Cardiac muscle cell (in vitro differentiated cells and primary cell): ENCODE results near the gene CPXM2. TPM values are rescaled to one million over a fixed set of nuclear protein-coding genes. Genes with fewer than 3 reads are reported as not detected.

Source experiments
- DNase-seq, 2 donors: peaks; one replicate each; pipeline versions ENCODE4 v3.0.0 to v3.0.0-alpha.2; 2010 to 2017; ENCODE audit warnings: low read depth in 1 of 2, low spot score in 1 of 2
- H3K27ac ChIP-seq: fragments of 200-600 bp; sonication (generic); 2 replicates; pipeline ENCODE4 v1.5.1; 2016
- H3K27me3 ChIP-seq: fragments of 200-600 bp; sonication (generic); 2 replicates; pipeline ENCODE4 v1.6.0; 2016; ENCODE audit warnings: control low read depth
- H3K36me3 ChIP-seq: fragments of 200-600 bp; sonication (generic); 2 replicates; pipeline ENCODE4 v1.5.1; 2016; ENCODE audit warnings: control low read depth
- H3K4me1 ChIP-seq: fragments of 200-600 bp; sonication (generic); 2 replicates; pipeline ENCODE4 v1.8.1; 2017; ENCODE audit warnings: low read depth, mild to moderate bottlenecking, mixed run types
- H3K4me3 ChIP-seq: fragments of 200-600 bp; sonication (generic); 2 replicates; pipeline ENCODE4 v1.5.1; 2016; ENCODE audit warnings: mild to moderate bottlenecking
- H3K9me3 ChIP-seq: fragments of 200-600 bp; sonication (generic); 2 replicates; pipeline ENCODE4 v1.5.1; 2017; ENCODE audit warnings: low read depth, mild to moderate bottlenecking, control low read depth
- CTCF ChIP-seq: IDR thresholded peaks from 2 replicates; pipeline ENCODE4 v1.5.1; 2012; ENCODE audit warnings: low read depth, mild to moderate bottlenecking, low read length
- polyA plus RNA-seq: library from polyadenylated mRNA; unstranded; fragments of >200 nt; fragmentation: Nextera tagmentation; extraction: Ambion mirVana; gene quantifications from 2 replicates; pipeline ENCODE4 v1.2.1, GENCODE V29; 2016
- total RNA-seq: library from RNA; depleted of rRNA; stranded (reverse); fragments of >200 nt; gene quantifications from 2 replicates; pipeline ENCODE4 v1.2.3, GENCODE V29; 2016

CPXM2 gene
- total and polyA plus RNA-seq, 2 experiments from 2014 or later = 0.39 to 1.3 TPM

GRCh38 chr10:123726381-123726780 is 165.2 kb downstream of the CPXM2 start:
- DNase-seq = no peak
- Histone ChIP-seq H3K36me3 (no peaks in the 10 kb centered on the region), H3K4me1 (no peaks in the 10 kb centered on the region), H3K27ac (no peak overlapping the region), H3K4me3 (no peak overlapping the region), H3K27me3 (peaks cover 14% of the 10 kb centered on the region), H3K9me3 (no peaks in the 10 kb centered on the region)
- TF ChIP-seq CTCF = no peak

GRCh38 chr10:123724747-123725146 is 166.9 kb downstream of the CPXM2 start:
- TF ChIP-seq CTCF = no peak
- Histone ChIP-seq H3K4me3 (no peak overlapping the region), H3K27me3 (peaks cover 14% of the 10 kb centered on the region), H3K27ac (no peak overlapping the region), H3K36me3 (no peaks in the 10 kb centered on the region), H3K9me3 (no peaks in the 10 kb centered on the region), H3K4me1 (no peaks in the 10 kb centered on the region)
- no peak for DNase-seq

- DNase-seq = no peak
- TF ChIP-seq CTCF = no peak
Observed at GRCh38 chr10:123722351-123722750, 169.3 kb downstream of the CPXM2 start.

GRCh38 chr10:123721441-123722049 is 170.1 kb downstream of the CPXM2 start:
- no peak for TF ChIP-seq CTCF
- Histone ChIP-seq H3K9me3 (no peaks in the 10 kb centered on the region), H3K4me1 (no peaks in the 10 kb centered on the region), H3K4me3 (no peak overlapping the region), H3K36me3 (no peaks in the 10 kb centered on the region), H3K27ac (no peak overlapping the region), H3K27me3 (peaks cover 20% of the 10 kb centered on the region)
- no peak for DNase-seq

More at GRCh38 chr10:123722351-123722750, 169.3 kb downstream of the CPXM2 start:
- Histone ChIP-seq H3K36me3 (no peaks in the 10 kb centered on the region), H3K9me3 (no peaks in the 10 kb centered on the region), H3K27me3 (peaks cover 14% of the 10 kb centered on the region), H3K4me3 (no peak overlapping the region), H3K4me1 (no peaks in the 10 kb centered on the region), H3K27ac (no peak overlapping the region)

- DNase-seq = no peak
- H3K27me3 ChIP-seq = peaks cover 22% of the 10 kb centered on the region
- H3K4me1 ChIP-seq = no peaks in the 10 kb centered on the region
- no peaks in the 10 kb centered on the region for H3K36me3 ChIP-seq
- H3K4me3 ChIP-seq = no peak overlapping the region
- H3K27ac ChIP-seq = no peak overlapping the region
- TF ChIP-seq CTCF = no peak
- no peaks in the 10 kb centered on the region for H3K9me3 ChIP-seq
Observed at GRCh38 chr10:123720536-123720935, 171.1 kb downstream of the CPXM2 start.
